ENCODE measurements around the gene WWTR1. TPM values are rescaled to one million over a fixed set of nuclear protein-coding genes. Genes with fewer than 3 reads are reported as not detected.

WWTR1 gene
- total RNA-seq, 1 experiment from 2014 or later: 24.4 TPM

- no peak overlapping the region for H3K9ac ChIP-seq (ENCODE audit: extremely low read depth, insufficient read length, low read length)
- H3K23me2 ChIP-seq (ENCODE audit: insufficient read length, low read depth, low read length, poor library complexity, severe bottlenecking): no peaks in the 10 kb centered on the region
- no peak overlapping the region for H3K4me2 ChIP-seq (ENCODE audit: insufficient read depth, insufficient read length, low read length)
- H3K79me2 ChIP-seq (ENCODE audit: insufficient read depth, low read length): peaks cover 8% of the 10 kb centered on the region; the same call in 1 of the 2 replicates
- H4K8ac ChIP-seq (replicated peaks; ENCODE audit: insufficient read length, low read depth, low read length): no peak overlapping the region
- H2BK5ac ChIP-seq (ENCODE audit: insufficient read length, low read length): no peak overlapping the region
- WGBS (ENCODE audit: extremely low coverage, insufficient read length, low lambda C conversion rate): no CpG with 5 or more reads among the region's 4 CpGs
- no peak overlapping the region for H4K5ac ChIP-seq (ENCODE audit: insufficient read length, low read depth, low read length)
- peaks cover 16 to 30% of the 10 kb centered on the region in 2 experiments for H3K4me1 Mint-ChIP-seq
- H3K27me3 Mint-ChIP-seq (ENCODE audit: low read depth): no peaks in the 10 kb centered on the region
- no peak overlapping the region for H2BK12ac ChIP-seq (ENCODE audit: insufficient read length, low read depth, low read length)
- H3K79me1 ChIP-seq (ENCODE audit: insufficient read depth, low read depth, low read length, poor library complexity, severe bottlenecking): peaks cover 11% of the 10 kb centered on the region
- H2BK15ac ChIP-seq (ENCODE audit: low read depth, low read length): no peak overlapping the region
- no peaks in the 10 kb centered on the region; the same call in 1 of the 2 replicates for H3K4me1 ChIP-seq (ENCODE audit: insufficient read depth, low read length)
- H2BK120ac ChIP-seq (ENCODE audit: low read depth, low read length, poor library complexity, severe bottlenecking): no peak overlapping the region
- no peak overlapping the region for H2AFZ ChIP-seq (ENCODE audit: low read length)
- H3T11ph ChIP-seq (ENCODE audit: low read length): no peak overlapping the region
- no peaks in the 10 kb centered on the region for H3K9me3 Mint-ChIP-seq
- peaks cover 4 to 10% (median 7%) of the 10 kb centered on the region in 3 experiments; a peak in 4 of 7 replicates for H3K36me3 Mint-ChIP-seq (ENCODE audit: insufficient read depth in 1 of 3, low read depth in 3 of 3)
- H3K23ac ChIP-seq (ENCODE audit: insufficient read length, low read depth, low read length): no peak overlapping the region
- H3K27ac Mint-ChIP-seq: peak overlapping the region in 1 of 3 experiments; percentile 17; a peak in 1 of 7 replicates
- H3K4ac ChIP-seq (ENCODE audit: low read depth, low read length): no peak overlapping the region
- H3K18ac ChIP-seq (ENCODE audit: insufficient read length, low read depth, low read length): no peak overlapping the region
- no peak overlapping the region for H2AK5ac ChIP-seq (ENCODE audit: insufficient read length, low read length)
- DNase-seq: no peak
- no peak overlapping the region for H4K91ac ChIP-seq (ENCODE audit: insufficient read length, low read depth, low read length)
- H4K20me1 ChIP-seq (ENCODE audit: control insufficient read depth, insufficient read depth, insufficient read length): no peaks in the 10 kb centered on the region
- H3K27ac ChIP-seq (ENCODE audit: insufficient read length, low read depth, low read length): no peak overlapping the region
- H3K9me3 ChIP-seq (ENCODE audit: control insufficient read depth, low read depth, low read length): no peaks in the 10 kb centered on the region
- no peak overlapping the region for H3K14ac ChIP-seq (ENCODE audit: insufficient read depth, low read length)
- no peak for TF ChIP-seq CTCF (conservative IDR thresholded peaks at IDR 0.05)
- no peak overlapping the region for H3K56ac ChIP-seq (ENCODE audit: insufficient read length, low read depth, low read length)
- H3K4me3 Mint-ChIP-seq: no peak overlapping the region
- no peaks in the 10 kb centered on the region for H3K27me3 ChIP-seq (ENCODE audit: insufficient read depth, low read length)
- H2BK20ac ChIP-seq (ENCODE audit: low read depth, low read length, poor library complexity, severe bottlenecking): no peak overlapping the region
Observed at GRCh38 chr3:149643482-149643798, 14.4 kb downstream of the WWTR1 start.
